ENCODE data around the gene ZMYND10. TPM values are rescaled to one million over a fixed set of nuclear protein-coding genes. Genes with fewer than 3 reads are reported as not detected.

ZMYND10 gene
- total and polyA plus RNA-seq, 9 of the 15 experiments (the other 6 are each of a cell fraction or from before 2014, with no cell fraction given), result 0.20 to 2.8 (median 0.70) TPM

DNA sequence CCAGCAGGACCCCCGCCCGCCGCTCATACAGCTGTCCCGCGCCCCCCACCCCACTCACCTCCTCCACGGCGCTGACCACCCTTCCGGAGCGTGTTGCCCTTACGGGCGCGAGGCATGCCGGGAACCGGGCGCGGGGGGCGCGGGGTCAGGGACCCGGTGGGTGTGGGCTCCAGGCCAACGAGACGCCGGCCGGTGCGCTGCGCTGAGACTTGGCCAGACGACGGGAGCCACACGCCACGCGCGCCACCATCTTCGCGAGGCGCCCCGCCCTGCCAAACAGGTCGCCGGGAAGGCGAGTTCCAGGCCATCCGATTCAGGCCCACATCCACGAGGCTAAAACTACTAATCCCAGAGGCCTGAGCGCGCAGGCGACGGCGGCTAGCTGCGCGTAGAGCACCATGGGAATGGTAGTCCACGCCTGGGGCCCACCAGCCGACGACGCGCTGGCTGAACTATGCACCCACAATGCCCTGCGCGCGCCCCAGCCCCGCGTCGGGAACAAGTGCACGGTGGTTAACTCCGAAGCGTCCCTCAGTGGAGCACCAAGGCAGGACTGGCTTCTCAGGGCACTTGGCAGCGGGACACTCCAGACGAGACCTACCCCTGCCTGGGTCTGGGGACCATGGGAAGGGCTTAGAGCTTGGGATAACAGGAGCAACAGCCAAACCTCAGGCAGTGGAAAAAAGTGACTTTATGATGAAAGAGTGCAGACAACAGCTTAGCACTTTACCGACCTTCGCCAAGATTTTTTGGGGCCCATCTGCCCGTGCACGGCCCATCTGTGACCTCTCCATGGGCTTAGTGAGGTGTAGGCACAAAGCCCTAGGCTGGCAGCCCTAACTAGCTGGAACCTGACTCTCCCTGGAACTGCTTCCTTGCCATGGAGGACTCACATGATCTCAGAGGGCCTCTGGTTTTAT, 53.1 kb downstream of the ZMYND10 start, which contains the start of gene IFRD2 (continued):
- TF ChIP-seq, protein P1, sequence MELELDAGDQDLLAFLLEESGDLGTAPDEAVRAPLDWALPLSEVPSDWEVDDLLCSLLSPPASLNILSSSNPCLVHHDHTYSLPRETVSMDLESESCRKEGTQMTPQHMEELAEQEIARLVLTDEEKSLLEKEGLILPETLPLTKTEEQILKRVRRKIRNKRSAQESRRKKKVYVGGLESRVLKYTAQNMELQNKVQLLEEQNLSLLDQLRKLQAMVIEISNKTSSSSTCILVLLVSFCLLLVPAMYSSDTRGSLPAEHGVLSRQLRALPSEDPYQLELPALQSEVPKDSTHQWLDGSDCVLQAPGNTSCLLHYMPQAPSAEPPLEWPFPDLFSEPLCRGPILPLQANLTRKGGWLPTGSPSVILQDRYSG (tag; conservative IDR thresholded peaks at IDR 0.05; ENCODE audit: low read depth), result peak; percentile 84
- TF ChIP-seq BRCA1 (IDR thresholded peaks at IDR 0.05) (no peak), BRCA1 (CRISPR knock-in tag; IDR thresholded peaks at IDR 0.05) (no peak), TRIM28 (IDR thresholded peaks at IDR 0.05) (no peak), TCF7 (IDR thresholded peaks at IDR 0.05; ENCODE audit: borderline replicate concordance) (no peak), PYGO2 (tag; IDR thresholded peaks at IDR 0.05) (no peak), STAT5A (IDR thresholded peaks at IDR 0.05; ENCODE audit: borderline replicate concordance, low read length) (no peak; the same call in 1 of the 2 replicates), CHD4 (IDR thresholded peaks at IDR 0.05; ENCODE audit: insufficient read depth, insufficient replicate concordance, low read depth, low read length, poor library complexity, severe bottlenecking) (no peak), RFX7 (CRISPR knock-in tag; IDR thresholded peaks at IDR 0.05) (no peak), CAMTA2 (CRISPR knock-in tag; conservative IDR thresholded peaks at IDR 0.05) (no peak), FOXK1 (CRISPR knock-in tag; IDR thresholded peaks at IDR 0.05; ENCODE audit: borderline replicate concordance) (no peak), RAD51 (IDR thresholded peaks at IDR 0.05; ENCODE audit: borderline replicate concordance, low read depth) (no peak), RBM15 (IDR thresholded peaks at IDR 0.05; ENCODE audit: insufficient read depth, low read length) (no peak), ZNF143 (CRISPR knock-in tag; IDR thresholded peaks at IDR 0.05) (peak; percentile 99)
- TF ChIP-seq, protein P2, sequence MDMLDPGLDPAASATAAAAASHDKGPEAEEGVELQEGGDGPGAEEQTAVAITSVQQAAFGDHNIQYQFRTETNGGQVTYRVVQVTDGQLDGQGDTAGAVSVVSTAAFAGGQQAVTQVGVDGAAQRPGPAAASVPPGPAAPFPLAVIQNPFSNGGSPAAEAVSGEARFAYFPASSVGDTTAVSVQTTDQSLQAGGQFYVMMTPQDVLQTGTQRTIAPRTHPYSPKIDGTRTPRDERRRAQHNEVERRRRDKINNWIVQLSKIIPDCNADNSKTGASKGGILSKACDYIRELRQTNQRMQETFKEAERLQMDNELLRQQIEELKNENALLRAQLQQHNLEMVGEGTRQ (CRISPR knock-in tag; IDR thresholded peaks at IDR 0.05), result no peak
- TF ChIP-seq, protein P3, sequence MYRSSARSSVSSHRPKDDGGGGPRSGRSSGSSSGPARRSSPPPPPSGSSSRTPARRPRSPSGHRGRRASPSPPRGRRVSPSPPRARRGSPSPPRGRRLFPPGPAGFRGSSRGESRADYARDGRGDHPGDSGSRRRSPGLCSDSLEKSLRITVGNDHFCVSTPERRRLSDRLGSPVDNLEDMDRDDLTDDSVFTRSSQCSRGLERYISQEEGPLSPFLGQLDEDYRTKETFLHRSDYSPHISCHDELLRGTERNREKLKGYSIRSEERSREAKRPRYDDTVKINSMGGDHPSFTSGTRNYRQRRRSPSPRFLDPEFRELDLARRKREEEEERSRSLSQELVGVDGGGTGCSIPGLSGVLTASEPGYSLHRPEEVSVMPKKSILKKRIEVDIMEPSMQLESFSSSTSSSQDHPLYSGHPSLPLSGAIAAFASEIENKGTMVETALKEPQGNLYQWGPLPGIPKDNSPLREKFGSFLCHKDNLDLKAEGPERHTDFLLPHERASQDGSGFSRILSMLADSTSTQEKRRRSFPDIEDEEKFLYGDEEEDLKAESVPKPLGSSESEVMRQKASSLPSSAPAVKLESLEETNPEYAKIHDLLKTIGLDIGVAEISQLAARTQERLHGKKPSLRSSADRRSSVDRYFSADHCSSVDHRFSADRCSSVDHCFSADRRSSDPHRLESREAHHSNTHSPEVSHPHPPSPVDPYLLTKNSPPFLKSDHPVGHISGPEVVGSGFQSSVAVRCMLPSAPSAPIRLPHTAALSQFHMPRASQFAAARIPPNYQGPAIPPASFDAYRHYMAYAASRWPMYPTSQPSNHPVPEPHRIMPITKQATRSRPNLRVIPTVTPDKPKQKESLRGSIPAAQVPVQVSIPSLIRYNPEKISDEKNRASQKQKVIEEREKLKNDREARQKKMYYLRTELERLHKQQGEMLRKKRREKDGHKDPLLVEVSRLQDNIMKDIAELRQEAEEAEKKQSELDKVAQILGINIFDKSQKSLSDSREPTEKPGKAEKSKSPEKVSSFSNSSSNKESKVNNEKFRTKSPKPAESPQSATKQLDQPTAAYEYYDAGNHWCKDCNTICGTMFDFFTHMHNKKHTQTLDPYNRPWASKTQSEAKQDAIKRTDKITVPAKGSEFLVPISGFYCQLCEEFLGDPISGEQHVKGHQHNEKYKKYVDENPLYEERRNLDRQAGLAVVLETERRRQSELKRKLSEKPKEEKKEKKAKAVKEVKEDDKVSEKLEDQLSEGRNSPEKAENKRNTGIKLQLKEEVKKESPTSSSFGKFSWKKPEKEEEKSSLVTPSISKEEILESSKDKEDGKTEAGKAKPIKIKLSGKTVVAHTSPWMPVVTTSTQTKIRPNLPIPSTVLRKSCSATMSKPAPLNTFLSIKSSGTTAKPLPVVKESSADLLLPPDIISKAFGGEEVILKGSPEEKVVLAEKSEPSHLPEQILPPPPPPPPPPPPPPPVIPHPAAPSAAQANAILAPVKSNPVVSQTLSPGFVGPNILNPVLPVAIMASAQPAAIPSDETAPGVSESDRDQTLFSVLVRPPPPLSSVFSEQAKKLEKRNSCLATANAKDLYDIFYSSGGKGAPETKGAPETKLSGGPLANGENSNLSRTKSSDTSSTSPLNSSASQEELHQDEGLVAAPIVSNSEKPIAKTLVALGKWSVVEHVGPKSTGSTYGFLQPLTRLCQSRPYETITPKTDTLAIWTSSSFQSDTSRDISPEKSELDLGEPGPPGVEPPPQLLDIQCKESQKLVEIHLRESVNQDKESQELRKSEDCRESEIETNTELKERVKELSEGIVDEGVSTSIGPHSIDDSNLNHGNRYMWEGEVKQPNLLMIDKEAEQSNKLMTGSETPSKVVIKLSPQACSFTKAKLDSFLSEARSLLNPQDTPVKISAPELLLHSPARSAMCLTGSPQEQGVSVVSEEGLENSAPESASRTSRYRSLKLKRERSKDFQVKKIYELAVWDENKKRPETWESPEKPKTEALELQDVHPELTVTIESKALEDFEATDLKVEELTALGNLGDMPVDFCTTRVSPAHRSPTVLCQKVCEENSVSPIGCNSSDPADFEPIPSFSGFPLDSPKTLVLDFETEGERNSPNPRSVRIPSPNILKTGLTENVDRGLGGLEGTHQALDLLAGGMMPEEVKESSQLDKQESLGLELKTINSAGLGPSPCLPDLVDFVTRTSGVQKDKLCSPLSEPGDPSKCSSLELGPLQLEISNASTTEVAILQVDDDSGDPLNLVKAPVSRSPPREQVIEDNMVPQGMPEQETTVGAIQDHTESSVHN (IDR thresholded peaks at IDR 0.05; ENCODE audit: borderline replicate concordance in 1 of 2, low read depth in 1 of 2), result no peak

All from K562 (cell line).